Mesenchymal stem cell (in vitro differentiated cells and primary cell): ENCODE results near the gene ABCA8.
"Not testable (repeated sequence)": the region's sequence is repeated elsewhere in the genome, so short reads cannot be mapped to it uniquely, and the experiment has no call there.

Source experiments
- DNase-seq: peaks from one replicate; pipeline ENCODE4 v3.0.0-alpha.2; 2013
- H2AFZ ChIP-seq: one replicate; pipeline ENCODE4 v1.6.1; 2013; ENCODE audit warnings: low read depth, mild to moderate bottlenecking, control low read depth, inconsistent platforms, low read length, moderate library complexity
- H2AK5ac ChIP-seq: 2 replicates; pipeline ENCODE4 v1.6.1; 2013; ENCODE audit warnings: low read length, moderate library complexity, mild to moderate bottlenecking, inconsistent platforms; ENCODE audit not compliant: severe bottlenecking
- H2BK120ac ChIP-seq: one replicate; pipeline ENCODE4 v1.6.1; 2013; ENCODE audit warnings: low read depth, mild to moderate bottlenecking, inconsistent platforms, low read length, moderate library complexity
- H2BK12ac ChIP-seq, 2 experiments: one replicate each; pipeline ENCODE4 v1.6.1; 2013; ENCODE audit warnings: inconsistent platforms in 2 of 2, low read length in 2 of 2, mild to moderate bottlenecking in 2 of 2, moderate library complexity in 2 of 2, control low read depth in 1 of 2
- H2BK15ac ChIP-seq: one replicate; pipeline ENCODE4 v1.6.1; 2013; ENCODE audit warnings: mild to moderate bottlenecking, low read depth, inconsistent platforms; ENCODE audit not compliant: poor library complexity, severe bottlenecking
- H2BK5ac ChIP-seq: 2 replicates; pipeline ENCODE4 v1.6.1; 2013; ENCODE audit warnings: low read depth, mild to moderate bottlenecking, low read length, control low read depth, inconsistent platforms; ENCODE audit not compliant: poor library complexity, severe bottlenecking
- H3K14ac ChIP-seq, 2 experiments: one replicate each; pipeline ENCODE4 v1.6.1; 2013; ENCODE audit warnings: inconsistent platforms in 2 of 2, low read length in 2 of 2, control low read depth in 1 of 2, mild to moderate bottlenecking in 1 of 2, moderate library complexity in 1 of 2
- H3K18ac ChIP-seq, 2 experiments: one replicate each; pipeline ENCODE4 v1.6.1; 2013; ENCODE audit warnings: inconsistent platforms in 2 of 2, low read length in 2 of 2, control low read depth in 1 of 2, low read depth in 1 of 2, mild to moderate bottlenecking in 1 of 2
- H3K23ac ChIP-seq, 2 experiments: one replicate each; pipeline ENCODE4 v1.6.1; 2013; ENCODE audit warnings: inconsistent platforms in 2 of 2, low read length in 2 of 2, mild to moderate bottlenecking in 2 of 2, moderate library complexity in 2 of 2, control low read depth in 1 of 2
- H3K27ac ChIP-seq: 2 replicates; pipeline ENCODE4 v1.5.1; 2013; ENCODE audit warnings: mild to moderate bottlenecking, moderate library complexity, low read length, control low read depth, inconsistent platforms; ENCODE audit not compliant: poor library complexity, severe bottlenecking
- H3K27me3 ChIP-seq, 2 experiments: 2 replicates each; pipeline versions ENCODE4 v1.6.1 to v1.7.0; 2013; ENCODE audit warnings: low read length in 2 of 2, mild to moderate bottlenecking in 2 of 2, moderate library complexity in 2 of 2, control low read depth in 1 of 2, inconsistent platforms in 1 of 2; ENCODE audit not compliant: control insufficient read depth in 1 of 2, insufficient read depth in 1 of 2
- H3K36me3 ChIP-seq, 2 experiments: 2 replicates each; pipeline versions ENCODE4 v1.6.1 to v1.7.0; 2013; ENCODE audit warnings: low read length in 2 of 2, control low read depth in 1 of 2, inconsistent platforms in 1 of 2, low read depth in 1 of 2, mild to moderate bottlenecking in 1 of 2; ENCODE audit not compliant: insufficient read depth in 2 of 2, control insufficient read depth in 1 of 2
- H3K4ac ChIP-seq, 2 experiments: one replicate each; pipeline ENCODE4 v1.6.1; 2013; ENCODE audit warnings: inconsistent platforms in 2 of 2, low read length in 2 of 2, mild to moderate bottlenecking in 2 of 2, moderate library complexity in 2 of 2, control low read depth in 1 of 2, low read depth in 1 of 2
- H3K4me1 ChIP-seq: 2 replicates; pipeline ENCODE4 v1.6.1; 2013; ENCODE audit warnings: low read depth, low read length, control low read depth; ENCODE audit not compliant: control insufficient read depth, insufficient read depth
- H3K4me2 ChIP-seq: 2 replicates; pipeline ENCODE4 v1.6.1; 2013; ENCODE audit warnings: low read length, mild to moderate bottlenecking, inconsistent platforms; ENCODE audit not compliant: poor library complexity, severe bottlenecking
- H3K4me3 ChIP-seq, 2 experiments: 2 replicates each; pipeline versions ENCODE4 v1.5.1 to v1.7.0; 2013; ENCODE audit warnings: low read length in 2 of 2, mild to moderate bottlenecking in 2 of 2, control low read depth in 1 of 2, low read depth in 1 of 2; ENCODE audit not compliant: insufficient read depth in 1 of 2
- H3K79me1 ChIP-seq: replicated peaks from 2 replicates; pipeline ENCODE4 v1.6.1; 2013; ENCODE audit warnings: mild to moderate bottlenecking, control low read depth, low read length, inconsistent platforms; ENCODE audit not compliant: poor library complexity, severe bottlenecking
- H3K9ac ChIP-seq: 2 replicates; pipeline ENCODE4 v1.7.0; 2013; ENCODE audit warnings: mild to moderate bottlenecking, low read length, moderate library complexity
- H3K9me3 ChIP-seq: 2 replicates; pipeline ENCODE4 v1.7.0; 2013; ENCODE audit warnings: mild to moderate bottlenecking, low read length; ENCODE audit not compliant: control insufficient read depth
- H4K8ac ChIP-seq: one replicate; pipeline ENCODE4 v1.6.1; 2013; ENCODE audit warnings: inconsistent platforms, mild to moderate bottlenecking, low read length, moderate library complexity
- H4K91ac ChIP-seq: one replicate; pipeline ENCODE4 v1.6.1; 2013; ENCODE audit warnings: mild to moderate bottlenecking, low read length, inconsistent platforms
- WGBS: methylation state at CpG from one replicate; pipeline ENCODE4 v1.1.7; 2013; ENCODE audit warnings: mixed read lengths; 5-methylcytosine and 5-hydroxymethylcytosine counted together

Gene ABCA8

GRCh38 chr17:68950725-68951124 is 4.5 kb downstream of the ABCA8 start:
- H4K91ac ChIP-seq = no peak overlapping the region
- H3K4me3 ChIP-seq = peak overlapping the region in 1 of 2 experiments; percentile 38
- no peaks in the 10 kb centered on the region for H3K9me3 ChIP-seq
- no peak overlapping the region for H3K4ac ChIP-seq
- no peak for DNase-seq
- H2BK15ac ChIP-seq = no peak overlapping the region
- H4K8ac ChIP-seq = no peak overlapping the region
- peak overlapping the region; percentile 10 for H3K9ac ChIP-seq
- 98% methylated on average over 4 of the region's 4 CpGs for WGBS
- H2BK12ac ChIP-seq = no peak overlapping the region
- no peak overlapping the region for H2AK5ac ChIP-seq
- no peaks in the 10 kb centered on the region for H3K27me3 ChIP-seq
- no peaks in the 10 kb centered on the region for H3K4me1 ChIP-seq
- H2BK120ac ChIP-seq = no peak overlapping the region
- H2BK5ac ChIP-seq = no peak overlapping the region
- no peak overlapping the region for H3K23ac ChIP-seq
- no peak overlapping the region for H3K14ac ChIP-seq
- peaks cover 0 to under 1% of the 10 kb centered on the region in 2 experiments for H3K36me3 ChIP-seq
- H3K79me1 ChIP-seq = no peaks in the 10 kb centered on the region
- H3K18ac ChIP-seq = no peak overlapping the region
- H2AFZ ChIP-seq = no peak overlapping the region
- no peak overlapping the region for H3K4me2 ChIP-seq
- no peak overlapping the region for H3K27ac ChIP-seq

GRCh38 chr17:68947868-68948267 is 7.3 kb downstream of the ABCA8 start:
- DNase-seq, H2AK5ac ChIP-seq, H2BK5ac ChIP-seq, H2AFZ ChIP-seq, H3K4me3 ChIP-seq, H2BK12ac ChIP-seq, H3K9ac ChIP-seq, H3K18ac ChIP-seq, H3K4ac ChIP-seq, H2BK120ac ChIP-seq, H3K27me3 ChIP-seq, H3K79me1 ChIP-seq, H3K27ac ChIP-seq, H3K4me2 ChIP-seq, H4K91ac ChIP-seq, H3K14ac ChIP-seq, H3K23ac ChIP-seq, H2BK15ac ChIP-seq, H4K8ac ChIP-seq, H3K9me3 ChIP-seq, H3K4me1 ChIP-seq: not testable (repeated sequence)
- WGBS = no CpG with 5 or more reads among the region's 1 CpG
- H3K36me3 ChIP-seq = peaks cover 0 to 11% of the 10 kb centered on the region in 2 experiments

GRCh38 chr17:68944435-68945035 is 10.7 kb downstream of the ABCA8 start:
- Histone ChIP-seq H3K4ac (no peak overlapping the region), H2BK12ac (no peak overlapping the region), H3K27me3 (no peaks in the 10 kb centered on the region), H3K4me3 (no peak overlapping the region), H3K4me2 (no peak overlapping the region), H4K8ac (no peak overlapping the region), H3K18ac (peak overlapping the region in 1 of 2 experiments; percentile 9), H3K9me3 (no peaks in the 10 kb centered on the region), H3K9ac (no peak overlapping the region), H2BK15ac (no peak overlapping the region), H2AFZ (no peak overlapping the region), H3K79me1 (no peaks in the 10 kb centered on the region), H2BK5ac (no peak overlapping the region), H4K91ac (no peak overlapping the region), H3K23ac (no peak overlapping the region), H3K14ac (no peak overlapping the region), H3K36me3 (peaks cover 0 to 26% of the 10 kb centered on the region in 2 experiments), H2AK5ac (no peak overlapping the region), H3K4me1 (no peaks in the 10 kb centered on the region), H3K27ac (no peak overlapping the region), H2BK120ac (no peak overlapping the region)
- 87% methylated on average over 6 of the region's 6 CpGs for WGBS
- no peak for DNase-seq

- not testable (repeated sequence) for H4K8ac ChIP-seq, DNase-seq, H2AK5ac ChIP-seq, H3K18ac ChIP-seq, H3K4ac ChIP-seq, H2BK120ac ChIP-seq, H2BK12ac ChIP-seq, H3K14ac ChIP-seq, H3K79me1 ChIP-seq, H4K91ac ChIP-seq, H3K4me2 ChIP-seq, H3K9ac ChIP-seq, H2BK15ac ChIP-seq, H2AFZ ChIP-seq, H3K4me1 ChIP-seq, H3K9me3 ChIP-seq, H3K23ac ChIP-seq, H2BK5ac ChIP-seq, H3K27me3 ChIP-seq, H3K27ac ChIP-seq, H3K4me3 ChIP-seq
- WGBS = 100% methylated on average over 1 of the region's 2 CpGs
- peaks cover 0 to 33% of the 10 kb centered on the region in 2 experiments for H3K36me3 ChIP-seq
Observed at GRCh38 chr17:68943812-68944182, 11.4 kb downstream of the ABCA8 start.
